Measurements from ENCODE around the gene FERMT3.

GRCh38 chr11:64218628-64219353 is 12.3 kb downstream of the FERMT3 start:
- TF ChIP-seq, protein P1, sequence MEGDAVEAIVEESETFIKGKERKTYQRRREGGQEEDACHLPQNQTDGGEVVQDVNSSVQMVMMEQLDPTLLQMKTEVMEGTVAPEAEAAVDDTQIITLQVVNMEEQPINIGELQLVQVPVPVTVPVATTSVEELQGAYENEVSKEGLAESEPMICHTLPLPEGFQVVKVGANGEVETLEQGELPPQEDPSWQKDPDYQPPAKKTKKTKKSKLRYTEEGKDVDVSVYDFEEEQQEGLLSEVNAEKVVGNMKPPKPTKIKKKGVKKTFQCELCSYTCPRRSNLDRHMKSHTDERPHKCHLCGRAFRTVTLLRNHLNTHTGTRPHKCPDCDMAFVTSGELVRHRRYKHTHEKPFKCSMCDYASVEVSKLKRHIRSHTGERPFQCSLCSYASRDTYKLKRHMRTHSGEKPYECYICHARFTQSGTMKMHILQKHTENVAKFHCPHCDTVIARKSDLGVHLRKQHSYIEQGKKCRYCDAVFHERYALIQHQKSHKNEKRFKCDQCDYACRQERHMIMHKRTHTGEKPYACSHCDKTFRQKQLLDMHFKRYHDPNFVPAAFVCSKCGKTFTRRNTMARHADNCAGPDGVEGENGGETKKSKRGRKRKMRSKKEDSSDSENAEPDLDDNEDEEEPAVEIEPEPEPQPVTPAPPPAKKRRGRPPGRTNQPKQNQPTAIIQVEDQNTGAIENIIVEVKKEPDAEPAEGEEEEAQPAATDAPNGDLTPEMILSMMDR (IDR thresholded peaks at IDR 0.05 in 4 of 5, conservative IDR thresholded peaks at IDR 0.05 in 1 of 5) = no peak
- no peak for TF ChIP-seq POLR2A (IDR thresholded peaks at IDR 0.05)

All from gastrocnemius medialis (tissue), 4 donors.